GM18520 (cell line): ENCODE measurements around the gene ALG12.

Experiments
- ATAC-seq: cut with Tn5 transposase; IDR thresholded peaks from one replicate; pipeline ENCODE4 v1.9.1; 2021; ENCODE audit not compliant: unreplicated experiment

Gene ALG12

GRCh38 chr22:49933236-49934159, 15.3 kb upstream of the ALG12 start:
- ATAC-seq: no peak

GRCh38 chr22:49930596-49931412, 12.6 kb upstream of the ALG12 start:
- ATAC-seq: no peak

GRCh38 chr22:49929994-49930575, 11.8 kb upstream of the ALG12 start:
- no peak for ATAC-seq

- ATAC-seq: no peak
Measured at GRCh38 chr22:49929211-49929979, 11.2 kb upstream of the ALG12 start.

- no peak for ATAC-seq
Measured at GRCh38 chr22:49928555-49929210, 10.4 kb upstream of the ALG12 start.

GRCh38 chr22:49928185-49928495, 9.9 kb upstream of the ALG12 start:
- no peak for ATAC-seq

GRCh38 chr22:49927483-49928184, 9.4 kb upstream of the ALG12 start:
- no peak for ATAC-seq

- no peak for ATAC-seq
Measured at GRCh38 chr22:49926916-49927315, 8.7 kb upstream of the ALG12 start.

GRCh38 chr22:49925525-49926128, 7.4 kb upstream of the ALG12 start:
- peak; percentile 30 for ATAC-seq

GRCh38 chr22:49924113-49924833, 6.0 kb upstream of the ALG12 start:
- no peak for ATAC-seq

- no peak for ATAC-seq
Measured at GRCh38 chr22:49923445-49923844, 5.2 kb upstream of the ALG12 start.

- ATAC-seq: no peak
Measured at GRCh38 chr22:49922926-49923325, 4.7 kb upstream of the ALG12 start.

GRCh38 chr22:49922484-49922883, 4.2 kb upstream of the ALG12 start:
- ATAC-seq: no peak

- ATAC-seq: no peak
Measured at GRCh38 chr22:49921508-49922278, 3.5 kb upstream of the ALG12 start.

- ATAC-seq: no peak
Measured at GRCh38 chr22:49920859-49921258, 2.6 kb upstream of the ALG12 start.

- no peak for ATAC-seq
Measured at GRCh38 chr22:49918911-49919881, 958 bp upstream of the ALG12 start.

GRCh38 chr22:49916831-49917230, 1.4 kb downstream of the ALG12 start:
- no peak for ATAC-seq
